Progenitor cell of endocrine pancreas (in vitro differentiated cells): ENCODE data around the gene NDUFS7. TPM values are rescaled to one million over a fixed set of nuclear protein-coding genes. Genes with fewer than 3 reads are reported as not detected.
A peak's percentile ranks its signal among the peaks of the same experiment; 100 is the strongest.

Source experiments
- DNase-seq: peaks from one replicate; pipeline ENCODE4 v3.0.0; 2021; ENCODE audit warnings: low spot score; ENCODE audit not compliant: unreplicated experiment
- H3K27ac Mint-ChIP-seq: 2 replicates; pipeline ENCODE4 v1.8.0; 2021; ENCODE audit warnings: mild to moderate bottlenecking, moderate library complexity, mixed read lengths
- H3K27me3 Mint-ChIP-seq: 2 replicates; pipeline ENCODE4 v1.8.0; 2021; ENCODE audit warnings: mixed read lengths
- H3K36me3 Mint-ChIP-seq: 2 replicates; pipeline ENCODE4 v1.8.0; 2022; ENCODE audit warnings: mixed read lengths; ENCODE audit not compliant: insufficient read depth
- H3K4me1 Mint-ChIP-seq: 2 replicates; pipeline ENCODE4 v1.8.0; 2021; ENCODE audit warnings: low read depth, mixed read lengths
- H3K4me3 Mint-ChIP-seq: 2 replicates; pipeline ENCODE4 v1.8.0; 2021; ENCODE audit warnings: low read depth, mild to moderate bottlenecking, moderate library complexity, mixed read lengths
- H3K9me3 Mint-ChIP-seq: 2 replicates; pipeline ENCODE4 v1.8.0; 2021; ENCODE audit warnings: low read depth, mixed read lengths
- long read RNA-seq: library from polyadenylated mRNA; unstranded; transcript quantifications from one replicate; pipeline ENCODE4 v2.0.0, GENCODE V29; 2020
- total RNA-seq: library from RNA; stranded (reverse); gene quantifications from 2 replicates; pipeline ENCODE4 v1.2.1, GENCODE V29; 2021
- TF ChIP-seq, protein P1 (sequence below): fragments of 200-600 bp; sonication (generic); IDR thresholded peaks from one replicate; pipeline ENCODE4 v1.5.0; 2021; ENCODE audit warnings: antibody characterized with exemption, mild to moderate bottlenecking; ENCODE audit not compliant: unreplicated experiment

Gene NDUFS7
- 56.8 and 62.4 TPM in 2 replicates for total RNA-seq
- long read RNA-seq, transcript NDUFS7-201 (8 exons, 1,039 nt): major isoform, 5 of 10 reads
- long read RNA-seq, partial matches to known transcripts: 3 of 10 reads
- long read RNA-seq, other reads (novel, unspliced or antisense): 2 of 10 reads

DNA sequence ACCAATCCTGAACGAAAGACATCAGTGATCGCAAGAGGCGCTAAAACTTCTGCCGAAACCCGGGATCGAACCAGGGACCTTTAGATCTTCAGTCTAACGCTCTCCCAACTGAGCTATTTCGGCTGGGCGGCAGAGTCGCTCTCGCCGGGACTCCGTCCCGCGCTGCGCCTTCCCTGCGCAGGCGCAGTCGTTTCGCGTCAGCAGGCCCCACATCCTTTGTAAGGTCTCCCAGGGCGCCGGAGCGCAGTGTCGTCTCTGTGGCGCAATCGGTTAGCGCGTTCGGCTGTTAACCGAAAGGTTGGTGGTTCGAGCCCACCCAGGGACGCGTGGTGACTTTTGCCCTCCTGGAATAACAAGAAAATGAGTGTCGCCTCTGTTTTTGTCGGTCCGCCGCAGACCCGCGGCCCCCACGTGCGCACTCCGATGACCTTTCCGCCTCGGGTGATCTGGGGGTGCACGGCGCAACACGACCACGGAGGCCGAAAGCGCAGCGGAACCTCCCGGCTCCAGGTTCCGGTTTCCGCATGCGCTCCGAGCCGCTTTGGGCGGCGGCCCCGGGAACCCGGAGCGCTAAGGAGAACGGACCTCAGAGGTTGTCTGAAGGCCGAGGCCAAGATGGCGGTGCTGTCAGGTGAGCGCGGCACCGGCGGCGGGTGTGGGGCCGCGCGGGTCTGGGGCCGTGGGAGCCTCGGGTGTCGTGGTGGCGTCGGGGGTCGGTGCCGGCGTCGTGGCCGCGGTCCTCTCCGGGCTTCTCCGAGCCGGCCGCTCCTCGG lies at the start of gene NDUFS7:
Gene NDUFS7, plus strand, starts transcription at position 596 of the 773 bp plus-strand sequence. Its CDS starts 20 bp downstream, at position 616.
- peak within 1 kb of the TSS; percentile 100 for H3K27ac Mint-ChIP-seq
- peak; percentile 95 for DNase-seq
- no peaks in the 10 kb centered on the region for H3K27me3 Mint-ChIP-seq
- peak within 1 kb of the TSS; percentile 82 for H3K4me3 Mint-ChIP-seq
- TF ChIP-seq, protein P1, sequence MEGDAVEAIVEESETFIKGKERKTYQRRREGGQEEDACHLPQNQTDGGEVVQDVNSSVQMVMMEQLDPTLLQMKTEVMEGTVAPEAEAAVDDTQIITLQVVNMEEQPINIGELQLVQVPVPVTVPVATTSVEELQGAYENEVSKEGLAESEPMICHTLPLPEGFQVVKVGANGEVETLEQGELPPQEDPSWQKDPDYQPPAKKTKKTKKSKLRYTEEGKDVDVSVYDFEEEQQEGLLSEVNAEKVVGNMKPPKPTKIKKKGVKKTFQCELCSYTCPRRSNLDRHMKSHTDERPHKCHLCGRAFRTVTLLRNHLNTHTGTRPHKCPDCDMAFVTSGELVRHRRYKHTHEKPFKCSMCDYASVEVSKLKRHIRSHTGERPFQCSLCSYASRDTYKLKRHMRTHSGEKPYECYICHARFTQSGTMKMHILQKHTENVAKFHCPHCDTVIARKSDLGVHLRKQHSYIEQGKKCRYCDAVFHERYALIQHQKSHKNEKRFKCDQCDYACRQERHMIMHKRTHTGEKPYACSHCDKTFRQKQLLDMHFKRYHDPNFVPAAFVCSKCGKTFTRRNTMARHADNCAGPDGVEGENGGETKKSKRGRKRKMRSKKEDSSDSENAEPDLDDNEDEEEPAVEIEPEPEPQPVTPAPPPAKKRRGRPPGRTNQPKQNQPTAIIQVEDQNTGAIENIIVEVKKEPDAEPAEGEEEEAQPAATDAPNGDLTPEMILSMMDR: no peak
- no peaks in the 10 kb centered on the region for H3K9me3 Mint-ChIP-seq
- H3K4me1 Mint-ChIP-seq: peaks cover 8% of the 10 kb centered on the region
- H3K36me3 Mint-ChIP-seq: peaks cover 2% of the 10 kb centered on the region

DNA sequence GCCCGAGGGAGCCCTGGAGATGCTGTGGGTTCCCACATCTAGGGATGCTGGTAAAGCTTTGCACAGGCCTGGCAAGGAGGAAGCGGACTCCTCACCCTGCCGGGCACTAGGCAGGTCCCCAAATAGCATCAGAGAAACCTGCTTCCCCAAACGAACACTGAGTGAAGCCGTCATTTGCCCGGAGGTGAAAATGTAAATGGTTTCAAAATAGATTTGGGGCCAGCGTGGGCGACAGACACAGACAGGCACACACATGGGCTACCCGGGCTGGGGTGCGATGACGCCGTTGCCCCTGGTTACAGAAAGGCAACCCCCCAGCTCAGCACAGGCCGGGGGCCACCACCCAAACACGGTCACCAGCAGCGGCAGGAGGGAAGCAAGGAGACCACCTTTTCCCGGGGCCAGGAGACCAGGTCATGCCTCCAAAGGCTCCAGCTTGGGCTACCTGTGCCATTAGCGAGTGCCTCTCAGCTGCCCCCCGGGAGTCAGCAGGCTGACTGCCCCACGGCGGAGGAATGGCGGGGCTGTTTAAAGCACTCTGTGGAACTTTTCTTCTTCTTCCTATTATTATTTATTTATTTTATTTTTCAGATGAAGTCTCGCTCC lies 47.5 kb upstream of the NDUFS7 start:
- TF ChIP-seq, protein P1: no peak
- Mint-ChIP-seq H3K9me3 (no peaks in the 10 kb centered on the region), H3K4me1 (no peaks in the 10 kb centered on the region), H3K36me3 (no peaks in the 10 kb centered on the region), H3K27me3 (peaks cover 4% of the 10 kb centered on the region), H3K4me3 (no peak overlapping the region), H3K27ac (no peak overlapping the region)
- no peak for DNase-seq

- Mint-ChIP-seq H3K27ac (no peak overlapping the region), H3K4me3 (no peak overlapping the region), H3K27me3 (peaks cover 6% of the 10 kb centered on the region), H3K36me3 (no peaks in the 10 kb centered on the region), H3K4me1 (no peaks in the 10 kb centered on the region), H3K9me3 (no peaks in the 10 kb centered on the region)
- TF ChIP-seq, protein P1: no peak
- no peak for DNase-seq
Measured at GRCh38 chr19:1340681-1341469, 42.8 kb upstream of the NDUFS7 start.

- H3K27ac Mint-ChIP-seq: no peak overlapping the region
- H3K4me3 Mint-ChIP-seq: no peak overlapping the region
Measured at GRCh38 chr19:1343041-1343440, 40.7 kb upstream of the NDUFS7 start.

More at GRCh38 chr19:1343041-1343440, 40.7 kb upstream of the NDUFS7 start:
- H3K4me1 Mint-ChIP-seq: no peaks in the 10 kb centered on the region
- TF ChIP-seq, protein P1: no peak
- H3K27me3 Mint-ChIP-seq: peaks cover 6% of the 10 kb centered on the region
- H3K36me3 Mint-ChIP-seq: no peaks in the 10 kb centered on the region
- no peak for DNase-seq
- no peaks in the 10 kb centered on the region for H3K9me3 Mint-ChIP-seq
